MM.1S (cell line): Measurements from ENCODE around the gene GRB7.

Experiments
- DNase-seq: peaks from one replicate; pipeline ENCODE4 v3.0.0-alpha.2; 2015
- H2AFZ ChIP-seq: fragments of 300-600 bp; sonication (generic); 2 replicates; pipeline ENCODE4 v1.6.0; 2016; ENCODE audit warnings: antibody characterized with exemption, low read length
- H3F3A ChIP-seq: fragments of 300-600 bp; sonication (generic); 2 replicates; pipeline ENCODE4 v1.6.1; 2016; ENCODE audit warnings: mild to moderate bottlenecking, antibody characterized with exemption, low read length, moderate library complexity, mixed read lengths; ENCODE audit not compliant: insufficient read depth
- H3K27ac ChIP-seq: fragments of 300-600 bp; sonication (generic); 2 replicates; pipeline ENCODE4 v1.5.1; 2016; ENCODE audit warnings: mild to moderate bottlenecking, low read length
- H3K27me3 ChIP-seq: fragments of 300-600 bp; sonication (generic); replicated peaks from 2 replicates; pipeline ENCODE4 v1.6.0; 2016; ENCODE audit warnings: low read length; ENCODE audit not compliant: insufficient read depth
- H3K36me3 ChIP-seq: fragments of 300-600 bp; sonication (generic); replicated peaks from 2 replicates; pipeline ENCODE4 v1.6.1; 2016; ENCODE audit warnings: mild to moderate bottlenecking, low read length, mixed read lengths; ENCODE audit not compliant: insufficient read depth
- H3K4me1 ChIP-seq: fragments of 300-600 bp; sonication (generic); 2 replicates; pipeline ENCODE4 v1.6.1; 2016; ENCODE audit warnings: low read length, mixed read lengths
- H3K4me2 ChIP-seq: fragments of 300-600 bp; sonication (generic); 2 replicates; pipeline ENCODE4 v1.6.0; 2016; ENCODE audit warnings: low read depth, low read length
- H3K4me3 ChIP-seq: fragments of 300-600 bp; sonication (generic); 2 replicates; pipeline ENCODE4 v1.5.1; 2016; ENCODE audit warnings: low read length, mixed read lengths
- H3K79me2 ChIP-seq: fragments of 300-600 bp; sonication (generic); 2 replicates; pipeline ENCODE4 v1.6.1; 2016; ENCODE audit warnings: mixed run types, low read length, mixed read lengths
- H3K9ac ChIP-seq: fragments of 300-600 bp; sonication (generic); 2 replicates; pipeline ENCODE4 v1.6.1; 2016; ENCODE audit warnings: low read length, mixed read lengths
- H3K9me2 ChIP-seq: fragments of 300-600 bp; sonication (generic); replicated peaks from 2 replicates; pipeline ENCODE4 v1.6.1; 2016; ENCODE audit warnings: mild to moderate bottlenecking, low read length, mixed read lengths; ENCODE audit not compliant: insufficient read depth
- H3K9me3 ChIP-seq: fragments of 300-600 bp; sonication (generic); replicated peaks from 2 replicates; pipeline ENCODE4 v1.6.1; 2016; ENCODE audit warnings: mild to moderate bottlenecking, low read length, mixed read lengths; ENCODE audit not compliant: insufficient read depth
- H4K20me1 ChIP-seq: fragments of 300-600 bp; sonication (generic); 2 replicates; pipeline ENCODE4 v1.6.1; 2016; ENCODE audit warnings: mild to moderate bottlenecking, low read length, moderate library complexity, mixed read lengths; ENCODE audit not compliant: insufficient read depth
- EZH2 ChIP-seq: fragments of 300-600 bp; sonication (generic); optimal IDR thresholded peaks from 2 replicates; pipeline ENCODE3; 2017; ENCODE audit warnings: low read depth, mild to moderate bottlenecking, antibody characterized with exemption, low read length, mixed read lengths
- EZH2phosphoT487 ChIP-seq: fragments of 300-600 bp; sonication (generic); IDR thresholded peaks from 2 replicates; pipeline ENCODE4 v1.6.1; 2018; ENCODE audit warnings: antibody characterized with exemption, low read length
- TF ChIP-seq, protein P1 (sequence below): fragments of 300-600 bp; sonication (generic); IDR thresholded peaks from 2 replicates; pipeline ENCODE4 v1.5.1; 2016; ENCODE audit warnings: antibody characterized with exemption, low read length, mixed read lengths

The GRB7 gene

DNA sequence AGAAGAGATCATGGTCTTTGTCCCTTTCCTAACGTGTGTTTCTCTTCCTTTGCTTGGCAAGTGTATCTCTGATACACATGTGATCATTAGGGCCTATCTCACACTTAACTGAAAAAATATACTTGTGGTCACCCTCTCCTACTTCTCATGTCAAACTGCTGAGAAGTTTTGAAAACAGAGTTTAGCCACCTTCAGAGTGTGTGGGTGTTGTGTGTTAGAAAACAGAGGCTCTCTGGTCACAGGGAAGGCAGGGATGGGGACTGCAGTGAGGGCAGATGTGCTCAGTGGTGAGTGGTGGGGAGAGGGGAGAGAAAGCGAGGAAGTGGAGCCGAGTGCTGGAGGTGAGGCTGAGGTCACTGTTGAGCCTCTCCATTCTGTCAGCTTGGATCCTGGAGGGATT is 29.4 kb downstream of the GRB7 start:
- H3K79me2 ChIP-seq = peaks cover 99% of the 10 kb centered on the region

DNA sequence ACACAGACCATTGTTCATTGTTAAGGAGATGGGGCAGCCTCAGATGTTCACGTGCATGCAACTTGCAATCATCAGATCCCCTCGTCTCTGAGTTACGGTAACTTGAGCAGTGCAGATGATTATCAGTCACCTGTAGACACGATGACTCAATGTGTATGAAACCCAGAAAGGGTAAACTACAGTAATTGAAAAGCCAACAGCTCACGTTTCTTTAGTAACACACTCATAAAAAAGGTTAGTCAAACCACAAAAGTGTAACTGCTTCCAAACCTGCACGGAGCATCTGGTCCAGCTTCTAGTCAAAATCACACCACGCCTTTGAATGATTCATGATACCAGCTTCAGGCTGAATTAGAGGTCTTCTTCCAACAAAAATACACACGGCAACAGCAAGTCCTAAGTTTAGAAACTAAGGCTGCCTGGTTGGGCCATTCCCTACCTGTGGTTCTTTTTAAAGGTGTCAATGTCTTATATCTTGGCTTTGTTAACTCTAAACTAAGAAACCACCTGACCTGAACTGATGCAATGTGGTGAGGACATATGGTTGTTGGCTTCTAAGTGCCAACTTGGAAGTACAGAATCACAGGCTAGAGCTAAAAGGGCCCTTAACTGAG is 32.3 kb downstream of the GRB7 start:
- H3K4me2 ChIP-seq = peak overlapping the region; percentile 49
- no peaks in the 10 kb centered on the region for H4K20me1 ChIP-seq
- no peak overlapping the region for H2AFZ ChIP-seq
- no peaks in the 10 kb centered on the region for H3K9me2 ChIP-seq
- no peaks in the 10 kb centered on the region for H3K9me3 ChIP-seq
- H3K79me2 ChIP-seq = peaks cover 100% of the 10 kb centered on the region
- peaks cover 24% of the 10 kb centered on the region for H3K36me3 ChIP-seq
- peaks cover 81% of the 10 kb centered on the region for H3K4me1 ChIP-seq
- DNase-seq = peak; percentile 76
- no peaks in the 10 kb centered on the region for H3K27me3 ChIP-seq
- TF ChIP-seq, protein P1, sequence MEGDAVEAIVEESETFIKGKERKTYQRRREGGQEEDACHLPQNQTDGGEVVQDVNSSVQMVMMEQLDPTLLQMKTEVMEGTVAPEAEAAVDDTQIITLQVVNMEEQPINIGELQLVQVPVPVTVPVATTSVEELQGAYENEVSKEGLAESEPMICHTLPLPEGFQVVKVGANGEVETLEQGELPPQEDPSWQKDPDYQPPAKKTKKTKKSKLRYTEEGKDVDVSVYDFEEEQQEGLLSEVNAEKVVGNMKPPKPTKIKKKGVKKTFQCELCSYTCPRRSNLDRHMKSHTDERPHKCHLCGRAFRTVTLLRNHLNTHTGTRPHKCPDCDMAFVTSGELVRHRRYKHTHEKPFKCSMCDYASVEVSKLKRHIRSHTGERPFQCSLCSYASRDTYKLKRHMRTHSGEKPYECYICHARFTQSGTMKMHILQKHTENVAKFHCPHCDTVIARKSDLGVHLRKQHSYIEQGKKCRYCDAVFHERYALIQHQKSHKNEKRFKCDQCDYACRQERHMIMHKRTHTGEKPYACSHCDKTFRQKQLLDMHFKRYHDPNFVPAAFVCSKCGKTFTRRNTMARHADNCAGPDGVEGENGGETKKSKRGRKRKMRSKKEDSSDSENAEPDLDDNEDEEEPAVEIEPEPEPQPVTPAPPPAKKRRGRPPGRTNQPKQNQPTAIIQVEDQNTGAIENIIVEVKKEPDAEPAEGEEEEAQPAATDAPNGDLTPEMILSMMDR = no peak
- TF ChIP-seq EZH2phosphoT487 (no peak), EZH2 (no peak)
- H3K27ac ChIP-seq = peak overlapping the region; percentile 87
- H3F3A ChIP-seq = peaks cover 57% of the 10 kb centered on the region
- H3K4me3 ChIP-seq = no peak overlapping the region
- H3K9ac ChIP-seq = peak overlapping the region; percentile 39

More for the DNA sequence above, 29.4 kb downstream of the GRB7 start:
- H3K9me2 ChIP-seq = no peaks in the 10 kb centered on the region
- DNase-seq = no peak
- no peaks in the 10 kb centered on the region for H4K20me1 ChIP-seq
- no peaks in the 10 kb centered on the region for H3K27me3 ChIP-seq
- TF ChIP-seq EZH2 (no peak), EZH2phosphoT487 (no peak)
- TF ChIP-seq, protein P1 = no peak
- peaks cover 35% of the 10 kb centered on the region for H3K36me3 ChIP-seq
- no peak overlapping the region for H3K4me3 ChIP-seq
- H3K4me2 ChIP-seq = no peak overlapping the region
- no peak overlapping the region for H3K9ac ChIP-seq
- no peak overlapping the region for H2AFZ ChIP-seq
- H3K9me3 ChIP-seq = no peaks in the 10 kb centered on the region
- H3K27ac ChIP-seq = no peak overlapping the region
- peaks cover 38% of the 10 kb centered on the region for H3F3A ChIP-seq
- peaks cover 52% of the 10 kb centered on the region for H3K4me1 ChIP-seq

DNA sequence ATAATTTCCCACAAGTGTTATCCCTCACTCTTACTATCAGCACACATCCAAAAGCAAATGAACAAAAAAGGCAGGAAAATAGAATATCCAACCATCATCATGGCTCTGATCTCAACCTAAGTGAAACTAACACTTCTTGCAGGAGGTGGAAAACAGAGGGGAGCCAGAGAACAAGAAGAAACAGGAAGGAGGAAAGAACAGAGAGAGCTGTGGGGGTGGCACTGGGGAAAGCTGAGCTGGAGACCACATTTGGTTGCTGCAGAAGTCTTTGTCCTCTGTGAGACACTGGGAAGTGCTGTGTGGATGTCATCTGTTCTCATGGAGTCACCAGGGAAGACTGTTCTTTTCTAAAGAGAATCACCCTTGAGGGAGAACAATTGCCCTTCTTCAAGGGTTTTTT is 34.7 kb downstream of the GRB7 start:
- TF ChIP-seq, protein P1 = no peak
- TF ChIP-seq EZH2phosphoT487 = no peak
- no peak for TF ChIP-seq EZH2
- Histone ChIP-seq H2AFZ (no peak overlapping the region), H3K79me2 (peaks cover 95% of the 10 kb centered on the region), H3K4me1 (peaks cover 86% of the 10 kb centered on the region), H3K9ac (no peak overlapping the region), H3K9me2 (no peaks in the 10 kb centered on the region), H3K27me3 (no peaks in the 10 kb centered on the region), H3K9me3 (no peaks in the 10 kb centered on the region), H3F3A (peaks cover 78% of the 10 kb centered on the region), H3K4me3 (no peak overlapping the region), H3K27ac (peak overlapping the region; percentile 87; the same call in 1 of the 2 replicates), H4K20me1 (no peaks in the 10 kb centered on the region), H3K36me3 (peaks cover 11% of the 10 kb centered on the region; the same call in 1 of the 2 replicates), H3K4me2 (peak overlapping the region; percentile 49)
- DNase-seq = no peak
